NOMO-1 treated with DMSO at 0.1 percent for 48 hours (cell line): Measurements from ENCODE around the gene NLRC5.
"Not testable (repeated sequence)": the region's sequence is repeated elsewhere in the genome, so short reads cannot be mapped to it uniquely, and the experiment has no call there.

Experiments
- DNase-seq: peaks from one replicate; lab custom pipeline; 2025; ENCODE audit not compliant: unreplicated experiment; lab: John Stamatoyannopoulos, UW

The NLRC5 gene

DNA sequence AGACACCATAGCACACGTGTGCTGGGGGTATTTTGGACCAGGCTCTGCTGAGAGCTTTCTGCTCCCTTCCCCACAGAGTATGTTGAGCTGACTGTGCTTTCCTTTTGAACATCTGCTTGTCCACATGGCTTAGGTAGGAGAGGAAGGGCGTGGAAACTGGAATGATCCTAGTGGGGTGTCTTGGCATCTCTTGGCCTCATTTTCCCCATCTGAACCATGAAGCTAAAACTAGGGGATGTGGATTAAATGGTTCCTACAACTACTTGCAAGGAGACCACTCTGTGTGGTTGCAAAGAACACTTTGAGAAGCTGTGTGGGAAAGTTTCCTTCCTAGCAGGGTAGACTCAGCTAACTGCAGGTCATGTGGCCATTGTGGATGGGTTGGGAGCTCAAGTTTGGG lies 6.7 kb upstream of the NLRC5 start:
- DNase-seq, result no peak

DNA sequence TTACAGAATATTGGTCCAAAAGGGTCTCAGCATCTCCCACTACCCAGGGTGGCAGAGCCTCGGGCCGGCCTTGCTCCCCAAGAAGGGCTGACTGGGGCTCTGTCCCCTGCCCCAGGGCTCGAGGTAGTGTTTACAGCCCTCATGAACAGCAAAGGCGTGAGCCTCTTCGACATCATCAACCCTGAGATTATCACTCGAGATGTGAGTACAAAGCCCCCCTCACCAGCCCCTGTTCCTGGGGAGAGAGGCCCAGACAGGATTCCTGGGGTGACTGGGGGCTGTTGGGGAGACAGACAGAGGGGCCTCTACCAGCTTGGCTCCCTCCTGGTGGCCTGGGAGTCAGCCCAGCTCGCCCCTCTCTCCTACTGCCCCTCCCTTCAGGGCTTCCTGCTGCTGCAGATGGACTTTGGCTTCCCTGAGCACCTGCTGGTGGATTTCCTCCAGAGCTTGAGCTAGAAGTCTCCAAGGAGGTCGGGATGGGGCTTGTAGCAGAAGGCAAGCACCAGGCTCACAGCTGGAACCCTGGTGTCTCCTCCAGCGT lies 6.1 kb upstream of the NLRC5 start:
- DNase-seq, result no peak

GRCh38 chr16:56984639-56985038 lies 4.7 kb upstream of the NLRC5 start:
- no peak for DNase-seq

- DNase-seq, result no peak
Measured at GRCh38 chr16:56985288-56985961, 3.9 kb upstream of the NLRC5 start.

GRCh38 chr16:56985962-56986360 lies 3.4 kb upstream of the NLRC5 start:
- no peak for DNase-seq

- DNase-seq, result no peak
Measured at GRCh38 chr16:56986361-56986760, 3.0 kb upstream of the NLRC5 start.

DNA sequence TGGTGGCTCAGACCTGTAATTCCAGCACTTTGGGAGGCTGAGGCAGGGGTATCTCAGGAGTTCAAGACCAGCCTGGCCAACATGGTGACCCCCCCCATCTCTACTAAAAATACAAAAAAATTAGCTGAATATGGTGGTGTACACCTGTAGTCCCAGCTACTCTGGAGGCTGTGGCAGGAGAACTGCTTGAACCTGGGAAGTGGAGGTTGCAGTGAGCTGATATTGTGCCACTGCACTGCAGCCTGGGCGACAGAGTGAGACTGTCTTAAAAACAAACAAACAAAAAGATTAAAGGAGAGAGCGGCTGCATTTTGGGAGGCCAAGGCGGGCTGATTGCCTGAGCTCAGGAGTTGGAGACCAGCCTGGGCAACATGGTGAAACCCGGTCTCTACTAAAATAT lies 2.4 kb upstream of the NLRC5 start:
- DNase-seq, result not testable (repeated sequence)

GRCh38 chr16:56987692-56988091 lies 1.7 kb upstream of the NLRC5 start:
- DNase-seq, result no peak

DNA sequence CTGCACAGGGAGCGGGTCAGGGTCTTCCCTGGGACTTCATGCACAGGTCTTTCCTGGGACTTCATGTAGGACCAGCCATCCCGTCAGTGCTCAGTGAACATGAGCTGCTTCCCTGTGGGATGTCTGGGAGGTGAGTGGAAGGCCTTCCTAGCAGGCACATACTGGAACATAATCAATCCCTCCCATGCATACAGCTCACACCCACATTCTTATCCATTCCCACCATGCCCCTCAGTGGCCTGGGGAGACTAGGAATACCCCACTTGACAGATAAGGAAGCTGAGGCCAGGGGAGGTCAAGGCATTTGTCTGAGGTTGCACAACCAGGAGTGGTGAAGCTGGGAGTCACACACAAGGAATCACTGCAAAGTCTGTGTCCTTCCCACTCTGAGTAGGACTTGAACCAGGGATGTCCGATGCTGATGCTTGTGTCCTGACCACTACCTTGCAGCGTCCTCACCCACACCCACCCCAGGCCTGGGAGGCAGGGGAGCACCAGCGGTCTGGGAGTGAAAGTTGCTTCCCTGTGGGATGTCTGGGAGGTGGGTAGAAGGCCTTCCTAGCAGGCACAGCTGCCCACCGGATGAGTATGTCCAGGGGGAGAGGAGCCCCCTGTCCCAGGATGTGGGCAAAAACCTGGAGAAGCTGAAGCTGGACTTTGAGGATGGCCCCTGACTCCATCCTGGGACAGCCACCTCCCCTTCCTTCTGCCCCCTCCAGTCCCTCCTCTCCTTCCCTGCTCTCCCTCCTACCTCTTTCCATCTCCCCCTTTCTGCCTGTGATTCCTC lies 1.0 kb upstream of the NLRC5 start:
- no peak for DNase-seq

DNA sequence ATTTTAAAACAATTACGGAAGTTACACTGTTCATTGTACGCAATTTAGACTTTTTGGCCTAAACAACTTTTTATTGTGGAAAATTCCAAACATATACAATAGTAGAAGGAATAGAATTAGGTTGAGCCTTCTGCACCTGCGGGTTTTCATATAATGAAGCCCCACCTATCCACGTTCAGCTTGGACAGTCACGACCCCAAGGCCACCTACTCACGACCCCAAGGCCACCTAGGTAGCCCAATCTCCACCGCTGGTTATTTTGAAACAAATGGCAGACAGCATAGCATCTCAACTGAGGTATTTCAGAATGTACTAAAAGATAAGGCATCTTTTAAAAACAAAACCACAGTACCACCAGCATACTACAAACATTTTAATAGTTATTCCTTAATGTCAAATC lies 631 bp downstream of the NLRC5 start:
- DNase-seq, result no peak

DNA sequence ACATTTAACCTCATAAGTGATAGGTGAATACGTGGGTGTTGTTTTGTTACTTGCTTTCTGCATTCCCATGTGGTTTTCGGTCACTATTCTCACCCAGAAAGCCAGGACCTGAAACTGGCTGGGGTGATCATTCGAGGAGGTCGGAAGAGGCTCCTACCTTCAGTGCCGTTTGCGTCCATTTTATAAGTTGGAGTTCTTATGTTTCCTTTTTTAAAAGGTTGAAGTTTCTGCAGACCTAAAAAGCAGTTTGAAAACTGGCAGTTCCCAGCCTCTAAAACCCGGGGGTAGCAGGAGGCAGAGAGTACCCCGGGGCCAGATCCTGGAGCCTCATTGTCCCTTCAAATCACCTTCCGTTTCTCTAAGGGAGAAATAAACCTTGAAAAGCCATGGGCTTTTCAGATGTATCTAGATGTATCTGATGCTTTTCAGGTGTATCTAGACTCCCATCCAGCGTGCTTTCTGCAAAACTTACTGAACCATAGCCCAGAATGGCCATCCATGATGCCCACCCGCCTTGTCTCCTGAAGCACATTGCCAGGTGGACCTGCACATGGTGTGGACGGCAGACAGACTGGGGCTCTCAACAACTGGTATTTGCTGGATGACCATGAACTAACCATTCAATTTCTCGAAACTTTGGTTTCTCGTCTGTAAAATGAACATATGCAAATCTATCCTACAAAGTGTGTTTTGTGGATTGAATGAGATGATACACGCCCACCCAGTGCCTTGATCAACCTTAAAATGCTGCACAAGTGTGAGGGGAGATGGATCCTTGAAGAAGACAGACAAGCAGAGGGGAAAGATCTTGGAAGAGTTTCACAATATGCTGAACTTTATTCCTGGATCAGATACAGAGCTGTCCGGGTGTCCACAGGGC lies 1.3 kb downstream of the NLRC5 start:
- no peak for DNase-seq

DNA sequence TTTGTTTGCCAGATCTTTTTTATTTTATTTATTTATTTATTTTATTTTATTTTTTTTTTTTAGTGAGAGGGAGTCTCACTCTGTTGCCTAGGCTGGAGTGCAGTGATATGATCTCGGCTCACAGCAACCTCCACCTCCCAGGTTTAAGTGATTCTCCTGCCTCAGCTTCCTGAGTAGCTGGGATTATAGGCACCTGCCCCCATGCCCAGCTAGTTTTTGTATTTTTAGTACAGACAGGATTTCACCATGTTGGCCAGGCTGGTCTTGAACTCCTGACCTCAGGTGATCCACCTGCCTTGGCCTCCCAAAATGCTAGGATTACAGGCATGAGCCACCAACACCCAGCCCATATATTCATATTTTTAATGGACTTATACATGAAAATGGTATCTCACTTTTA lies 3.1 kb downstream of the NLRC5 start:
- DNase-seq, result not testable (repeated sequence)

DNA sequence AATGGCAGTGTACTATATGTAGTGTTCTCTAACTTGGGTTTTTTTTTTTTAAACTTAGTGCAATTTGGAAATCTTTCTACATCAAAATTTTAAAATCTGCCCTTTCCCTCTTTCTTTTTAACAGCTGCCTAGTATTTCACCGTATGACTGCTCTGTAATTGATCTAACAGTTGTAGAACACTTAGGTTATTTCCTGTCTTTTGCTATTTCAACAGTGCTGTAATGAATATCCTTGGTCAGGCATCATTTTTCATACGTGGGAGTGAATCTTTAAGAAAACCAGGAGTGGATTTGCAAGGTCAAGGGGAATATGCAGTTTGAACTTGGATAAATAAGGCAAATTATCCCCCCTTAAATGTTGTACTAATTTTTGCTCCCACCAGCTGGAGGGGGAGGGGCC lies 3.8 kb downstream of the NLRC5 start:
- no peak for DNase-seq

GRCh38 chr16:56994311-56994710 lies 5.0 kb downstream of the NLRC5 start:
- no peak for DNase-seq

- DNase-seq, result no peak
Measured at GRCh38 chr16:56995136-56995805, 5.9 kb downstream of the NLRC5 start.

- no peak for DNase-seq
Measured at GRCh38 chr16:56997264-56997663, 7.9 kb downstream of the NLRC5 start.

GRCh38 chr16:56997931-56998330 lies 8.6 kb downstream of the NLRC5 start:
- DNase-seq, result no peak

- DNase-seq, result no peak
Measured at GRCh38 chr16:56998352-56998751, 9.0 kb downstream of the NLRC5 start.

DNA sequence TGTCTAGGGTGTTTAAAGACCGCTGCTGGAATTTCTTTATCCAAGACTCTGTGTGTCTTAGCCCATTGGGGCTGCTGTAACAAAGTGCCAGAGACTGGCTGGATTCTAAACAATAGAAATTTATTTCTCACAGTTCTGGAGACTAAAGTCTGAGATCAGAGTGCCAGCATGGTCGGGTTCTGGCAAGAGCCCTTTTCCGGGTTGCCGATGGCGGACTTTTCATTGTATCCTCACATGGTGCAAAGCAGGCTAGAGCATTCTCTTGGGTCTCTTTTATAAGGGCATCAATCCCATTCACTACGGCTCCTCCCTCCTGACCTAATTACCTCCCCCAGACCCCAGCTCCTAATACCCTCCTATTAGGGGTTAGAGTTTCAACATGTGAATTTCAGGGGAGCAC lies 9.5 kb downstream of the NLRC5 start:
- no peak for DNase-seq

DNA sequence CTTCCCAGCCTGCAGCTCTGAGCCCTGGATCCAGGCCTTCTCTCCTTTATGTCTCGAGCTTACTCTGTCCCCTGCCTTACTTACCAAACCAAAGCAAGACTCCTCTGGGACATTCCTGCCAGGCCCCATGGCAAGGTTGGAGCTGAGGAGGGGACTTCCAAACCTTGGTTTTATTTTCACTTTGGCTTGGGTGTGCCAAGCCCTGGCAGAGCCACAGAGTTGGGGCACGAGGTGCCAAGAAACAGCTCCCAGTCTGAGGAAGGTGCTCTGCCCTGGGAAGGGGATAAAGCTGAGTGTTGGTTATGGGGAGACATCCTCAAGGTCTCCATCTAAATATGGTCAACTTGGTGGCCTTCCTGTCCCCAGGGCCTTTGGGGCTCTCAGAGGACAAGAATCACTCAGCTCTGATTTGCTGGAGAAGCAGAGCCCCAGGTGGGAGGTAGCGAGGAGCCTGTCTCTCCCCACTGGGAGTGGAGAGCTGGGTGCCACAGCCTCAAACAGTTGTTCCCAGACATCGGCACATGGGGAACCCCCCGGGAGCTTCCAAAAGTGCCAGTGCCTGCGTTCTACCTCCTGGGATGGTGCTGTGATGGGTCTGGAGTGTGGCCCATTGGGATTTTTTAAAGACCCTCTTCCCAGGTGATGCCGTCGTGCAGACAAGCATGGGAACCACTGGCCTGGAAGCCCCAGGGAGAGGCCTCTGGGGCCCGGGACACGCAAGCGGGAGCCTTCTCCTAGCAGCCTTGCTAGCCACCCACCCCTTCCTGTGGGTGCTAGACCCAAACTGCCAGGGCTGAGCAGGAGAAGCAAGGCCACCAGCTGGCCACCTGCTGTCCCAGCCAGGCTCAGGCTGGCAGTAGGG lies 10.3 kb downstream of the NLRC5 start:
- DNase-seq, result no peak
